HG02588 (cell line): ENCODE measurements around the gene NMU.
A peak's percentile ranks its signal among the peaks of the same experiment; 100 is the strongest.
"Not testable (repeated sequence)": the region's sequence is repeated elsewhere in the genome, so short reads cannot be mapped to it uniquely, and the experiment has no call there.

ENCODE experiments used
- ATAC-seq: cut with Tn5 transposase; IDR thresholded peaks from one replicate; pipeline ENCODE4 v1.9.1; 2021; ENCODE audit warnings: mild to moderate bottlenecking, moderate library complexity; ENCODE audit not compliant: unreplicated experiment

NMU gene

GRCh38 chr4:55635741-55636655 is at the start of gene NMU:
TSS of gene NMU (minus strand) at chr4:55636298. CDS start at chr4:55636192, 106 bp downstream.
- ATAC-seq, result peak; percentile 74

GRCh38 chr4:55684276-55684675 is 48.2 kb upstream of the NMU start:
- ATAC-seq, result no peak

- not testable (repeated sequence) for ATAC-seq
Measured at GRCh38 chr4:55682797-55683196, 46.7 kb upstream of the NMU start.

GRCh38 chr4:55682295-55682694 is 46.2 kb upstream of the NMU start:
- ATAC-seq, result no peak

GRCh38 chr4:55681430-55681829 is 45.3 kb upstream of the NMU start:
- ATAC-seq, result no peak

- ATAC-seq, result no peak
Measured at GRCh38 chr4:55675196-55675793, 39.2 kb upstream of the NMU start.

GRCh38 chr4:55673424-55673823 is 37.3 kb upstream of the NMU start:
- ATAC-seq, result no peak

GRCh38 chr4:55671667-55672066 is 35.6 kb upstream of the NMU start:
- no peak for ATAC-seq

GRCh38 chr4:55670695-55671094 is 34.6 kb upstream of the NMU start:
- ATAC-seq, result no peak

GRCh38 chr4:55668449-55668848 is 32.4 kb upstream of the NMU start:
- no peak for ATAC-seq

- no peak for ATAC-seq
Measured at GRCh38 chr4:55666535-55666934, 30.4 kb upstream of the NMU start.

- ATAC-seq, result no peak
Measured at GRCh38 chr4:55663145-55663544, 27.0 kb upstream of the NMU start.

GRCh38 chr4:55661398-55662056 is 25.4 kb upstream of the NMU start:
- ATAC-seq, result no peak

- ATAC-seq, result no peak
Measured at GRCh38 chr4:55658657-55659056, 22.6 kb upstream of the NMU start.

GRCh38 chr4:55654131-55654530 is 18.0 kb upstream of the NMU start:
- no peak for ATAC-seq

- ATAC-seq, result no peak
Measured at GRCh38 chr4:55650483-55650882, 14.4 kb upstream of the NMU start.

GRCh38 chr4:55637272-55637820 is 1.2 kb upstream of the NMU start:
- no peak for ATAC-seq

- no peak for ATAC-seq
Measured at GRCh38 chr4:55636656-55636999, 530 bp upstream of the NMU start.

GRCh38 chr4:55635282-55635681 is 816 bp downstream of the NMU start:
- no peak for ATAC-seq

GRCh38 chr4:55634417-55635128 is 1.5 kb downstream of the NMU start:
- no peak for ATAC-seq

- no peak for ATAC-seq
Measured at GRCh38 chr4:55633903-55634302, 2.2 kb downstream of the NMU start.
